HEK293T (cell line): ENCODE data around the gene PP2D1.
"Not testable (repeated sequence)": the region's sequence is repeated elsewhere in the genome, so short reads cannot be mapped to it uniquely, and the experiment has no call there.

Source experiments
- CTCF ChIA-PET: fragments of 350-600 bp; formaldehyde crosslinking; extraction: SDS; loops from one replicate; lab custom pipeline; 2021; ENCODE audit warnings: antibody characterized with exemption, inconsistent platforms; lab: Yijun Ruan, JAX
- POLR2A ChIA-PET: fragments of 350-600 bp; formaldehyde crosslinking; extraction: SDS; loops from one replicate; lab custom pipeline; 2020; ENCODE audit warnings: antibody characterized with exemption, inconsistent platforms; lab: Yijun Ruan, JAX
- DNase-seq: peaks from one replicate; pipeline ENCODE4 v3.0.0; 2012; ENCODE audit warnings: mixed read lengths; ENCODE audit errors: extremely low spot score
- ARNT ChIP-seq: fragments of 450-650 bp; IDR thresholded peaks from 2 replicates; pipeline ENCODE4 v1.6.1; 2017; ENCODE audit warnings: mild to moderate bottlenecking
- BHLHE40 ChIP-seq: fragments of 450-650 bp; IDR thresholded peaks from 2 replicates; pipeline ENCODE4 v1.6.1; 2016; ENCODE audit warnings: mild to moderate bottlenecking, moderate library complexity, borderline replicate concordance
- CTBP1 ChIP-seq: fragments of 450-650 bp; IDR thresholded peaks from 2 replicates; pipeline ENCODE4 v1.6.1; 2016; ENCODE audit warnings: borderline replicate concordance
- ELF4 ChIP-seq: fragments of 450-650 bp; IDR thresholded peaks from 2 replicates; pipeline ENCODE4 v1.6.1; 2017; ENCODE audit warnings: antibody characterized with exemption
- FOXA1 ChIP-seq: fragments of 450-650 bp; IDR thresholded peaks from 2 replicates; pipeline ENCODE4 v1.6.1; 2016; ENCODE audit warnings: mild to moderate bottlenecking
- FOXK2 ChIP-seq: fragments of 450-650 bp; IDR thresholded peaks from 2 replicates; pipeline ENCODE4 v1.6.1; 2016; ENCODE audit warnings: mild to moderate bottlenecking
- FOXM1 ChIP-seq: fragments of 450-650 bp; IDR thresholded peaks from 2 replicates; pipeline ENCODE4 v1.6.1; 2017; ENCODE audit warnings: mild to moderate bottlenecking, borderline replicate concordance
- HDGF ChIP-seq: fragments of 450-650 bp; IDR thresholded peaks from 2 replicates; pipeline ENCODE4 v1.6.1; 2017; ENCODE audit warnings: antibody characterized with exemption, borderline replicate concordance
- L3MBTL2 ChIP-seq: fragments of 450-650 bp; conservative IDR thresholded peaks from 2 replicates; pipeline ENCODE4 v1.6.1; 2016; ENCODE audit warnings: mild to moderate bottlenecking
- LEF1 ChIP-seq: fragments of 450-650 bp; IDR thresholded peaks from 2 replicates; pipeline ENCODE4 v1.6.1; 2017; ENCODE audit warnings: mild to moderate bottlenecking, borderline replicate concordance
- NFRKB ChIP-seq: fragments of 450-650 bp; IDR thresholded peaks from 2 replicates; pipeline ENCODE4 v1.6.1; 2016; ENCODE audit warnings: mild to moderate bottlenecking, moderate library complexity
- SP1 ChIP-seq: fragments of 450-650 bp; IDR thresholded peaks from 2 replicates; pipeline ENCODE4 v1.6.1; 2017
- SUZ12 ChIP-seq: fragments of 450-650 bp; IDR thresholded peaks from 2 replicates; pipeline ENCODE4 v1.6.1; 2016; ENCODE audit warnings: mild to moderate bottlenecking
- TARDBP ChIP-seq: fragments of 450-650 bp; IDR thresholded peaks from 2 replicates; pipeline ENCODE4 v1.6.1; 2016
- ZNF384 ChIP-seq: fragments of 450-650 bp; IDR thresholded peaks from 2 replicates; pipeline ENCODE4 v1.6.1; 2016
- TF ChIP-seq, protein P1 (sequence below): fragments of 450-650 bp; IDR thresholded peaks from 2 replicates; pipeline ENCODE4 v1.6.1; 2016

Gene PP2D1

DNA sequence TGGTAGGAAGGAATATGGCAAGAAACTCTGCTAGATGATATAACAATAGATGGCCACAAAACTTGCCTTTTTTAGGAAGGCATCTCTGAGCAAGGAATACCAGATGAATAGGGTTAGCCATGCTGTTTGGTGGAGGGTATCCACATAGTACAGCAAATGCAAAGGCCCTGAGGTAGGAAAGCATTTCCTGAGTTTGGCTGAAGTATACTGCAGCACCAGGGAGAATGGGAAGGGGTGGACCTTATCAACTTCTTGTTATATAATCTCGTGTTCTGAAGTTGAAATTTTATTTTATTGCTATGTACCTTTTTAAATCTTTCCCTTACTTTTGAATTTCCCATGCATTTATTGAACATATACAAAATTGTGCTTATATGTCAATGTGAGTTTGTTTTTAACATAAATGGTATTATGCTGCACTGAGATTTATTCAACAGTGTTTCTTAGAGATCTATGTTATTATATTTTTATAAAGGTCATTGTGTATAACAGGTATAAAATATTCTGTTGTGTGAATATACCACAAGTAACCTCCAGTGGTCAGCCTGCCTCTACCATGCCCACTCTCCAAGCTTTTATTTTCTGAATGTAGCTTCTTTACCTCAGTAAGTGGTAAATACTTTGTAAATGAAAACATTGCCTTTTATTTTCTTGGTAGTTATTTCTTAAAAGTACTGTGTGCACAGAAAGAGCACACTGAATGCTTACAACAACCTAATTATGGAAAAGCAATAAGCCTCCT lies 25.4 kb upstream of the PP2D1 start:
- no peak for DNase-seq
- ChIA-PET CTCF (no interaction called here), POLR2A (no interaction called here)
- TF ChIP-seq BHLHE40 (no peak), NFRKB (no peak), FOXA1 (no peak), ARNT (no peak), ELF4 (no peak), FOXM1 (no peak), ZNF384 (no peak), FOXK2 (no peak)
- TF ChIP-seq, protein P1, sequence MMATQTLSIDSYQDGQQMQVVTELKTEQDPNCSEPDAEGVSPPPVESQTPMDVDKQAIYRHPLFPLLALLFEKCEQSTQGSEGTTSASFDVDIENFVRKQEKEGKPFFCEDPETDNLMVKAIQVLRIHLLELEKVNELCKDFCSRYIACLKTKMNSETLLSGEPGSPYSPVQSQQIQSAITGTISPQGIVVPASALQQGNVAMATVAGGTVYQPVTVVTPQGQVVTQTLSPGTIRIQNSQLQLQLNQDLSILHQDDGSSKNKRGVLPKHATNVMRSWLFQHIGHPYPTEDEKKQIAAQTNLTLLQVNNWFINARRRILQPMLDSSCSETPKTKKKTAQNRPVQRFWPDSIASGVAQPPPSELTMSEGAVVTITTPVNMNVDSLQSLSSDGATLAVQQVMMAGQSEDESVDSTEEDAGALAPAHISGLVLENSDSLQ, result no peak

DNA sequence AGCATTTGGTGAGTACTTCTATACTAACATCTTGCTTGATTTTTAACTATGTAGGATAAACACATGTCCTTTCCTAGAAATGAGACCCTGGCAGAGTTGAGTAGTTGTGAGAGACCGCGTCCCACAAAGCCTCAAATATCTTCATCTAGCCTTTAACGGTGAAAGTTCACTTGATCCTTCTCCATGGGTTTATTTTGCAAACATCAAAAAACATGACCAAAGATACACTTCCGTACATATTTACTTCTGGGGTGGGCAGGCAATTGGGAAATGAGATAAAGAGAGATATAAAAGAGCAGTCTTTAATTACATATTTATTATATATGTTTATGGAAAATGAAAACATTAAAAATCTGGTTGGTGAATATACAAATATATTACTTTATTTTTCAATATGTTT lies 23.0 kb upstream of the PP2D1 start:
- DNase-seq, result no peak
- TF ChIP-seq BHLHE40 (no peak), TARDBP (no peak), ARNT (no peak), SP1 (no peak), CTBP1 (no peak), FOXA1 (no peak), ELF4 (no peak)
- ChIA-PET POLR2A (no interaction called here), CTCF (no interaction called here)

DNA sequence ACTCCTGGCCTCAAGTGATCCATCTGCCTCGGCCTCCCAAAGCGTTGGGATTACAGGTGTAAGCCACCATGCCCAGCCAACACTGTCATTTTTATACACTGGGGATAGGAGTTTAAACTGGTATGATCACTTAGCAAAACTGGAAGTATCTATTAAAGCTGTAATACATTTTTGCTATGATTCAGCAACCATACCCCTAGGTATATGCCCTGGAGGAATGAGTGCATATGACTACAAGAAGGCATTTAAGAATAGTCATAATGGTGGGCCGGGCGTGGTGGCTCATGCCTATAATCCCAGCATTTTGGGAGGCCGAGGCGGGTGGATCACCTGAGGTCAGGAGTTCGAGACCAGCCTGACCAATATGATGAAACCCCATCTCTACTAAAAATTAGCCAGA lies 19.9 kb upstream of the PP2D1 start:
- POLR2A ChIA-PET, DNase-seq, CTCF ChIA-PET: not testable (repeated sequence)

DNA sequence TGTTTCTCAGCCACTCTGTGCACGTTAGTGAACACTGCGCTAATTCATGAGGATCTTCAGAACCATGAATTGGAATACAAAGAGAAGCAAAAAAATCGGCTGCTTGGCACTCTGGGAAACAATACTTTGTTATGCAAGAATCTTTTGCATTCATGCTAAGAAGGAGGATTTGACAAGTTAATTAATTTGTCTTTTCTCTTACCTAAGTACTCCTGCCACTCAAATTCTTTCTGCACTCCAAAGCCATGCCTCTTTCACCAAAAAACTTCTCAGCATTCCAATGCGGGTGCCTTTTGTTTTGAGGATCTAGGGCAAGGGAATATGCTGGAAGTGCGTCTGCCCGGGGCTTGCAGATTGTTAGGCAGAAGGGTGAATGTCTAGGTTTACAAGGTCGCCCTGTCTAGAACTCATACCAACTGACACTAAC lies 16.9 kb upstream of the PP2D1 start:
- TF ChIP-seq LEF1, result no peak
- no peak for TF ChIP-seq HDGF
- no peak for TF ChIP-seq BHLHE40
- TF ChIP-seq NFRKB, result no peak
- no peak for TF ChIP-seq ARNT
- TF ChIP-seq TARDBP, result no peak
- no peak for TF ChIP-seq FOXK2
- TF ChIP-seq, protein P1, result no peak
- TF ChIP-seq FOXA1, result no peak
- no peak for TF ChIP-seq CTBP1
- TF ChIP-seq SP1, result no peak
- TF ChIP-seq L3MBTL2, result no peak
- no peak for TF ChIP-seq SUZ12
- ChIA-PET CTCF (no interaction called here), POLR2A (no interaction called here)
- no peak for DNase-seq

DNA sequence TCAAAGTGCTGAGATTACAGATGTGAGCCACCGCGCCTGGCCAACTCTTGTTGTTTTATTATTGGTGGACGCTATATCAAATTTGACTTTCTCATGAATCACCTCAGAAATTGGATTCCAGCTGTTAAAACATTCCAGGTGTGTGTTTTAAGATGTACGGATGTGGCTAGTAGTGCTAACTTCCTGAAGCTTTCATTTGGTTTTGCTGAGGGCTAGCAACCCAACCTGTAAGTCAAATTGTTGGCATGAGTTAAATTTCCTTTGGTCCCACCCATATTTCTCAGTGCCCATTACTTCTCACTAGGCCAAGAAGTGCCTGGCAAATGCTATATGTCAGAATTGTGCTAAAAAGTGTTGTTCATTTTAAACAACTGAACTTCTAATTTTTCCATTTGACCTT lies 15.1 kb upstream of the PP2D1 start:
- no peak for DNase-seq
- CTCF ChIA-PET, result no interaction called here
- TF ChIP-seq TARDBP (no peak), FOXM1 (no peak), CTBP1 (no peak), HDGF (no peak), ZNF384 (no peak), ELF4 (no peak), FOXA1 (no peak), LEF1 (no peak), SP1 (no peak), FOXK2 (no peak), L3MBTL2 (no peak), BHLHE40 (no peak), SUZ12 (no peak)
- TF ChIP-seq, protein P1, result no peak
- POLR2A ChIA-PET, result no interaction called here

DNA sequence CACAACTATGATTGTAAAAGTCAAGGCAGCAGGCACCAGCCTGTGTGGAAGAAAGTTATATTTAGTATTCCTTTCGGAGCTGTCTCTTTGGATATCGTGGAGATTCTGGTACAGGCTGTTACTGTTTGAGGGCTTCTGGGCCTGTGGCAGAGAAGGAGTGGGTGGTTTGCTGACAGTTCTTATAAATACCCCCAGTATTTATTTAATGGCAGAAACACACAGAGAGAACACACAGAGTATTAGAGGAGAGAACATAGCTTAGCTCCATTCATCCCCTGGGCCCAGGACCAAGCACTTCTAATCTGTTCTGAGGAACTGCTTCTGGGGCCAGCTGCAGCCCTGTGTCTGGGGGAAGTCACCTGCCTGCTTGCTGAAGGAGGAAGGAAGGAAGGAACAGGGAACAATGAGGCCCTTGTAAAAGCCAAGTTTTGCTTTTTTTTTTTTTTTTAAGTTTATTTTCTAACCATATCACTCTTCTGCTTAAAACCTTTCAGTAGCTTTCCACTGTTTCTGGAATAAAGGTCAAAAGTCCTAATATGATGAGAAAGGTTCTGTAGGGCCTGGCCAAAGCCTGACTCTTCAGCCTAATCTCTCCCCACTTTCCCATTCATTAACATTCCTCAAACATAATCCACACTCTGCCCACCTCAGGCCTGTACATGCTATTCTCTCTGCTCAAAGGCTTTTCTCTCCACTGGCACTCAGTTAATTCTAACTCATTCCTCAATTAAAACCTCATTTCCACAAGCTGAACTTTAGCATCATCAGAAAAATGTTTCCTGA lies 11.8 kb upstream of the PP2D1 start:
- no peak for DNase-seq
- TF ChIP-seq ARNT, result no peak
- TF ChIP-seq LEF1, result no peak
- no peak for TF ChIP-seq TARDBP
- no peak for TF ChIP-seq HDGF
- TF ChIP-seq NFRKB, result no peak
- TF ChIP-seq, protein P1, result no peak
- TF ChIP-seq SUZ12, result no peak
- TF ChIP-seq BHLHE40, result no peak
- TF ChIP-seq FOXM1, result no peak
- no peak for TF ChIP-seq SP1
- TF ChIP-seq FOXK2, result no peak
- no peak for TF ChIP-seq ELF4
- ChIA-PET POLR2A (no interaction called here), CTCF (interaction anchor here (0.6 kb wide), 1 partner anchor 17 kb away, joined by 3 read pairs; no protein-coding TSS in a partner anchor)
